NK-92 (cell line): ENCODE data around the gene ZNF75A.
A peak's percentile ranks its signal among the peaks of the same experiment; 100 is the strongest.

Experiments used
- DNase-seq: peaks from one replicate; lab custom pipeline; 2025; ENCODE audit not compliant: unreplicated experiment; lab: John Stamatoyannopoulos, UW

Gene ZNF75A

DNA sequence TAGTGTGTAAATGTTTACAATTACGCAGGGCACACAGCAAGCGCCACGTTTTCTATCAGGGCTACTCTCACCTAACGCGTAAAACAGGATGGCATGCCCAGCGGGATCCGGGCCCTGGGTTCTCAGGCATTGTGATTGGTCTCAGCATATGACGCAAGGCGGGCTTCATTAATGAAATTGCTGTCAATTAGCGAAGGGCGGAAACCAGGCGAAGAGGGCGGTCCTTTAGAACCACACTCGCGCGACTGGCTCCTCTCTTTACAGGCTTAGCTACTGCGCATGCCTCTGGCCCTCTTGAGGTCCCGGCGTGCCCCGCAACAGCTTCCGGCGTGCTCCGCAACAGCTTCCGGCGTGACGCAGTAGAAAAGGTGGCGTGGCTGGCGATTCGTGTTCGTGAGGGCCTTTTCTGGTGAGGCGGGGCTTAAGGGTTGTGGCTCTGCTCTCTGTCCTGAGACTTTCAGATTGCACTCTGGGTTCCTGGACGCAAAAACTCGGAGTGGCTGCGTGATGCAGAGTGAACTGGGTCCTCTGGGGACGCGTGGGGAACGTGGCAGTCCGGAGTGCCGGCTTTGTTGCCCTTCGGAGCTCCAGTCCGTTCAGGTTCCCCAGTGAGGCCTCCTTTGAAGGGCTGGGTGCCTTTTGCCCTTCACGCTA, 59.6 kb downstream of the ZNF75A start:
- peak; percentile 29 for DNase-seq
